Measurements from ENCODE around the gene TEX53. TPM values are rescaled to one million over a fixed set of nuclear protein-coding genes. Genes with fewer than 3 reads are reported as not detected.

The TEX53 gene
- total and polyA plus RNA-seq, 2 donors (not counting 1 experiment from before 2014, with no cell fraction given), result not detected

GRCh38 chr9:114669961-114670360 is 12.4 kb upstream of the TEX53 start:
- POLR2A ChIA-PET, result interaction anchor here (0.5 kb wide), 1 partner anchor 20 kb away, joined by 7 read pairs; no protein-coding TSS in a partner anchor
- H3K79me2 ChIP-seq (ENCODE audit: control insufficient read depth, insufficient read depth, low read length), result no peaks in the 10 kb centered on the region
- H4K20me1 ChIP-seq (ENCODE audit: control insufficient read depth, insufficient read depth, low read length, poor library complexity, severe bottlenecking), result no peaks in the 10 kb centered on the region
- ATAC-seq (ENCODE audit: low read depth), result no peak
- no peaks in the 10 kb centered on the region for H3K27me3 ChIP-seq (replicated peaks in 1 of 4; ENCODE audit: control extremely low read depth in 1 of 4, control insufficient read depth in 3 of 4, insufficient read depth in 4 of 4, low read length in 3 of 4)
- intact Hi-C loops (cut with micrococcal nuclease), result loop anchor here (5.0 kb wide), 1 partner anchor 133 kb away; no protein-coding TSS in a partner anchor
- no peak overlapping the region for H3K4me3 ChIP-seq (ENCODE audit: control extremely low read depth in 1 of 5, extremely low read depth in 1 of 5, insufficient read depth in 1 of 5, low read depth in 2 of 5, low read length in 4 of 5)
- H2AFZ ChIP-seq (ENCODE audit: insufficient read depth, low read depth, low read length, poor library complexity, severe bottlenecking), result no peak overlapping the region
- H3K27ac ChIP-seq (ENCODE audit: low read length in 2 of 2), result no peak overlapping the region
- no peaks in the 10 kb centered on the region for H3K36me3 ChIP-seq (replicated peaks in 1 of 2; ENCODE audit: control extremely low read depth in 1 of 2, control insufficient read depth in 1 of 2, extremely low read depth in 1 of 2, insufficient read depth in 2 of 2, low read length in 1 of 2)
- no peak for DNase-seq
- no peak overlapping the region for H3K4me3 Mint-ChIP-seq
- no peaks in the 10 kb centered on the region for H3K9me3 Mint-ChIP-seq (ENCODE audit: insufficient read depth)
- TF ChIP-seq EZH2 (IDR thresholded peaks at IDR 0.05; ENCODE audit: borderline replicate concordance, insufficient read depth, low read depth, low read length, poor library complexity, severe bottlenecking) (no peak), CTCF (IDR thresholded peaks at IDR 0.05) (no peak)
- no peak overlapping the region for H3K9ac ChIP-seq (ENCODE audit: low read length)
- H3K9me3 ChIP-seq (ENCODE audit: control extremely low read depth in 1 of 3, control insufficient read depth in 2 of 3, insufficient read depth in 1 of 3, low read length in 2 of 3), result no peaks in the 10 kb centered on the region
- H3K27ac Mint-ChIP-seq, result no peak overlapping the region
- peaks cover 27% of the 10 kb centered on the region for H3K27me3 Mint-ChIP-seq
- CTCF ChIA-PET, result interaction anchor here (3.3 kb wide), 1 partner anchor 11 kb away, joined by 13 read pairs; the partner anchor contains the start of gene TEX48
- no peaks in the 10 kb centered on the region for H3K4me1 ChIP-seq (ENCODE audit: control insufficient read depth in 2 of 2, insufficient read depth in 2 of 2, low read length in 2 of 2)
- no peak overlapping the region for H3K4me2 ChIP-seq (replicated peaks; ENCODE audit: low read depth, low read length, poor library complexity, severe bottlenecking)
- no peaks in the 10 kb centered on the region for H3K4me1 Mint-ChIP-seq

- ATAC-seq (ENCODE audit: low read depth), result no peak
- ChIA-PET CTCF (no interaction called here), POLR2A (no interaction called here)
- no peak overlapping the region for H3K4me3 Mint-ChIP-seq
- Histone ChIP-seq H3K79me2 (ENCODE audit: control insufficient read depth, insufficient read depth, low read length) (no peaks in the 10 kb centered on the region), H3K9me3 (ENCODE audit: control extremely low read depth in 1 of 3, control insufficient read depth in 2 of 3, insufficient read depth in 1 of 3, low read length in 2 of 3) (no peaks in the 10 kb centered on the region), H3K4me1 (ENCODE audit: control insufficient read depth in 2 of 2, insufficient read depth in 2 of 2, low read length in 2 of 2) (no peaks in the 10 kb centered on the region), H2AFZ (ENCODE audit: insufficient read depth, low read depth, low read length, poor library complexity, severe bottlenecking) (no peak overlapping the region), H3K4me3 (ENCODE audit: control extremely low read depth in 1 of 5, extremely low read depth in 1 of 5, insufficient read depth in 1 of 5, low read depth in 2 of 5, low read length in 4 of 5) (no peak overlapping the region), H3K27me3 (replicated peaks in 1 of 4; ENCODE audit: control extremely low read depth in 1 of 4, control insufficient read depth in 3 of 4, insufficient read depth in 4 of 4, low read length in 3 of 4) (no peaks in the 10 kb centered on the region), H3K27ac (ENCODE audit: low read length in 2 of 2) (no peak overlapping the region), H4K20me1 (ENCODE audit: control insufficient read depth, insufficient read depth, low read length, poor library complexity, severe bottlenecking) (no peaks in the 10 kb centered on the region), H3K4me2 (replicated peaks; ENCODE audit: low read depth, low read length, poor library complexity, severe bottlenecking) (no peak overlapping the region), H3K36me3 (replicated peaks in 1 of 2; ENCODE audit: control extremely low read depth in 1 of 2, control insufficient read depth in 1 of 2, extremely low read depth in 1 of 2, insufficient read depth in 2 of 2, low read length in 1 of 2) (no peaks in the 10 kb centered on the region), H3K9ac (ENCODE audit: low read length) (no peak overlapping the region)
- TF ChIP-seq EZH2 (IDR thresholded peaks at IDR 0.05; ENCODE audit: borderline replicate concordance, insufficient read depth, low read depth, low read length, poor library complexity, severe bottlenecking), result no peak
- no peak for TF ChIP-seq CTCF (IDR thresholded peaks at IDR 0.05)
- H3K4me1 Mint-ChIP-seq, result no peaks in the 10 kb centered on the region
- no peak overlapping the region for H3K27ac Mint-ChIP-seq
- intact Hi-C loops (cut with micrococcal nuclease), result loop anchor here (5.0 kb wide), 1 partner anchor 131 kb away; no protein-coding TSS in a partner anchor
- 93% methylated on average over 4 of the region's 6 CpGs for WGBS (ENCODE audit: insufficient coverage)
- DNase-seq, result no peak
- peaks cover 17% of the 10 kb centered on the region for H3K27me3 Mint-ChIP-seq
- no peaks in the 10 kb centered on the region for H3K9me3 Mint-ChIP-seq (ENCODE audit: insufficient read depth)
Observed at GRCh38 chr9:114668146-114668545, 10.5 kb upstream of the TEX53 start.
